ENCODE measurements around the gene KIF6.
"Not testable (repeated sequence)": the region's sequence is repeated elsewhere in the genome, so short reads cannot be mapped to it uniquely, and the experiment has no call there.

Gene KIF6

GRCh38 chr6:39294899-39295298 is 430.3 kb downstream of the KIF6 start:
- no peak for DNase-seq (ENCODE audit: low read depth in 3 of 3)

DNA sequence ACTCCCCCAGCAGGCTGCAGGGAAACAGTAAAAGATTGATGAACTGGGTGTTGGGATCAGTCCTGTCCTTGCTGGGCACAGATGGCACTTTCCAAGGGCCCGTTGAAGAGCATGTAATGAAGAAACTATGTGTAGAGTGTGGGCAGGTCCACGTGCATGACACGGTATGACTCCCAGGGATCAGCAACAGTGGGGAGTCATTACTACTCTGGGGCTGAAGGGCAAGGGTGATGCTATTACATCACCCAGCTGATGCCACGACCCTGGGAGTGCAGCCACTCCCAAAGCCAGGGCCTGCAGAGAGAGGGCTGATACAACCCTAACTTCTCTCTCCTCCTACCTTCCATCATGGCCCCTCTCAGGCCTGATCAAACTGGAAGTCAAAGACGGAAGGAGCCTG is 431.1 kb downstream of the KIF6 start:
- DNase-seq (ENCODE audit: low read depth in 3 of 3), result no peak

DNA sequence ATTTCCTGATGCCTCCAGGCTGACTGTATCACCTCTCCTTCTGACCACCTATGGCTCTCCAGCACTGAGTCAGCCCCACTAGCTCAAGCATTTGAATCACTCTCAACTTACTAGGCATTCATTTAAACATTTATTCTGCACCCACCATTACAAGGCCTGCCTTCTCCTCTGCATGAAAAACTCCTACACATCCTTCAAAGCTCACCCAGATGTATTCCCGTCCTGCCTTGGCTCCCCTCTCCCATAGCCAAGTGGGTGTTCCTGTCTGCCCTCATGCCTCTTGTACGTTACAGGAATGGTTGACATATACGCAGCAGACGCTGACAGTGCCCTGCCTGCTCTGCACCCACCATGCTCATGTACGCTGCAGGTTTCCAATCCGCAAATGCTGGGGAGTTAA is 432.6 kb downstream of the KIF6 start:
- DNase-seq (ENCODE audit: low read depth in 3 of 3), result no peak

DNA sequence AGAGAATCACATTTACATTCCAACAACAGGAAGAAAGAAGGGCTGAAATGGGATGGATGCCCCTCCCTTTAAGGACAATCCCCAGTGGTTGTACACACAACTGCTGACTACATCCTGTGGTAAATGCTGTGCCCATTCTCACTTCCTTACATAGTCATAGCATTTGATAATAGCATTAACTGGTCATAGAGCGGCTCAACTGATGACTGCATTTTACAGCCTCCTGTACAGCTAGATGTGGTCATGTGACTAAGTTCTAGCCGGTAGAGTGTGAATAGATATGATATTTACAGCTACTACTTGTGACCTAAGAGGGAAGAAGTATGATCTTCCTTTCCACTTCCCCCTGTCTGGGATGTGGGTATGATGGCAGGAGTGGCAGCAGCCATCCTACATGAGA is 435.7 kb downstream of the KIF6 start:
- no peak for DNase-seq (ENCODE audit: low read depth in 3 of 3)

- no peak for DNase-seq (ENCODE audit: low read depth in 3 of 3)
These were observed 437.6 kb downstream of the KIF6 start for GRCh38 chr6:39287601-39288000.

- DNase-seq (ENCODE audit: low read depth in 3 of 3), result not testable (repeated sequence)
These were observed 438.6 kb downstream of the KIF6 start for GRCh38 chr6:39286596-39286995.

DNA sequence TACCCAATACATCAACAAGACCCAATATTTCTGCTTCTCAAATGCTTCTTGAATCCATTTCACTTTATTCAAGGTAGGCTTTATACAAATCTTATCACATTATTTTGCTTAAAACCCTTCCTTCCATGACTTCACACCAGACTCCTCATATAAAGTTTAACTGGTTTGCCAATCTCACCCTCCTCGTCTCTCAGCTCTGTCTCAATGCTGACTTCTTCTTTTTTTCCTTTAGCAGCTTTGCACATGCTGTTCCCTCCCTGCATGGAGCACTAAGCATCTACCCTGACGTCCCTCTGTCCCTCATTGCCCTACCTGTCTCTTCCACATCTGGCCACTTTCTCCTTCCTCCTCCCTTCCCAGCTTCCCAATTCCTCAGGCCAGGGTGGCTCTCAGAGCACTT is 442.4 kb downstream of the KIF6 start:
- DNase-seq (ENCODE audit: low read depth in 3 of 3), result no peak

DNA sequence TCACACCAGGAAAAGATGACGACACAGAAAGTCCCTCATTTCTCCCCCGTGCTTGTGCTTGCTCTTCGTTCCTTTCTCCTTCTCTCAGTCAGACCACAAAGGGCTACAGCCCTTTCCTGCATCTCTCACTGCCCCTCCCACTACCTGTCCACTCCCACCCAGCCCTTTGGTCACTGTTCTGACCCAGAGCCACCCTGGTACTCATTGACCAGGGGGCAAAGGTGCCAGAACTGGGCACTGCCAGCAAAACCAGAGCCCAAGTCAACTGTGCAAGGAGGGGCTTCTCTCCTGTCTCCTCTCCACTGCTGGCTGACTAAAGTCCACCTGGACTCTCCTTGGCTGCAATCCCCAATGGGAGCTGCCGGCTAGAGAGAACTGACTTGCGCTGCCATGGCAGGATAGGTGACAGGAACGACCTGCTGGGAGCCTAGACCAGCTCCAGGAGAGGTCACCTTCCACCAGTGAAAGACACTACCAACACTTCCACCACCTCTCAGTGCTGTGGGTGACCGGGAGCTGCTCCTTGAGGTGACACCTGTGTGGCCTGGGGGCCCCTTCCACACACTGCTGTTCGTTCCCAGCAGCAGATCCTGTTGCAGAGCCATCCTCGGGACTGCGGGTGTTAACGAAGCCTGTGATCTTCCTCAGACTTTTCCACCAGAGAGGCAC is 443.8 kb downstream of the KIF6 start:
- DNase-seq (ENCODE audit: low read depth in 3 of 3), result no peak

GRCh38 chr6:39280247-39280731 is 444.9 kb downstream of the KIF6 start:
- DNase-seq (ENCODE audit: low read depth in 3 of 3), result no peak

All from stimulated activated CD4-positive, alpha-beta T cell treated with anti-CD3 and anti-CD28 coated beads, TNF-alpha, amount 100 ng/mL, for 24 hours (primary cell).